A673 (cell line): ENCODE results near the gene OTOG. TPM values are rescaled to one million over a fixed set of nuclear protein-coding genes. Genes with fewer than 3 reads are reported as not detected.

Experiments
- BruUV-seq: library from RNA; stranded (reverse); fragments of 400-500 nt; replicated peaks from 2 replicates; lab custom pipeline; 2021; lab: Mats Ljungman, UMichigan
- CTCF ChIA-PET: fragments of 300-600 bp; sonication (Branson Sonifier 250); formaldehyde crosslinking; loops from one replicate; lab custom pipeline; 2022; ENCODE audit warnings: antibody characterized with exemption; lab: Charles Lee
- POLR2A ChIA-PET: fragments of 300-600 bp; sonication (Branson Sonifier 250); formaldehyde crosslinking; loops from one replicate; lab custom pipeline; 2022; ENCODE audit warnings: antibody characterized with exemption; ENCODE audit not compliant: low non-redundant PET; lab: Charles Lee
- DNase-seq: peaks from one replicate; pipeline ENCODE4 v3.0.0-alpha.2; 2015; ENCODE audit warnings: low spot score
- H3K27ac ChIP-seq: fragments of 200-600 bp; sonication (generic); 2 replicates; pipeline ENCODE4 v1.5.1; 2016; ENCODE audit warnings: mixed run types, low read depth, mild to moderate bottlenecking, mixed read lengths, antibody characterized with exemption, low read length; ENCODE audit not compliant: poor library complexity, severe bottlenecking
- H3K27me3 ChIP-seq: fragments of 200-600 bp; sonication (generic); replicated peaks from 2 replicates; pipeline ENCODE4 v1.6.1; 2017; ENCODE audit warnings: mixed run types, low read depth, mild to moderate bottlenecking, mixed read lengths, antibody characterized with exemption, low read length; ENCODE audit not compliant: insufficient read depth, poor library complexity
- H3K36me3 ChIP-seq: fragments of 200-600 bp; sonication (generic); 2 replicates; pipeline ENCODE4 v1.6.1; 2016; ENCODE audit warnings: mixed run types, mild to moderate bottlenecking, mixed read lengths, antibody characterized with exemption, low read length; ENCODE audit not compliant: insufficient read depth, poor library complexity, severe bottlenecking
- H3K4me1 ChIP-seq: fragments of 200-600 bp; sonication (generic); 2 replicates; pipeline ENCODE4 v1.6.1; 2017; ENCODE audit warnings: mixed run types, mild to moderate bottlenecking, mixed read lengths, antibody characterized with exemption, low read length; ENCODE audit not compliant: insufficient read depth, poor library complexity, severe bottlenecking
- H3K4me3 ChIP-seq: fragments of 200-600 bp; sonication (generic); 2 replicates; pipeline ENCODE4 v1.5.1; 2016; ENCODE audit warnings: low read depth, mixed run types, mild to moderate bottlenecking, mixed read lengths, low read length; ENCODE audit not compliant: poor library complexity, severe bottlenecking
- H3K9me3 ChIP-seq: fragments of 200-600 bp; sonication (generic); 2 replicates; pipeline ENCODE4 v1.6.1; 2016; ENCODE audit warnings: mixed run types, low read depth, mild to moderate bottlenecking, mixed read lengths, antibody characterized with exemption, low read length; ENCODE audit not compliant: poor library complexity, severe bottlenecking
- CTCF ChIP-seq: fragments of 300-800, 200-600 bp; sonication (generic); conservative IDR thresholded peaks from 2 replicates; pipeline ENCODE4 v1.5.1; 2017; ENCODE audit warnings: low read depth, mild to moderate bottlenecking, antibody characterized with exemption, low read length, moderate library complexity, mixed read lengths
- EZH2 ChIP-seq: fragments of 200-600 bp; sonication (generic); IDR thresholded peaks from 2 replicates; pipeline ENCODE4 v1.6.1; 2017; ENCODE audit warnings: borderline replicate concordance, low read depth, mild to moderate bottlenecking, mixed read lengths, antibody characterized with exemption, low read length; ENCODE audit not compliant: poor library complexity, severe bottlenecking
- intact Hi-C: fragments of 100-400 bp; cut with micrococcal nuclease; formaldehyde crosslinking; loops from one replicate; pipeline ENCODE4 v1.10.0; 2022; ENCODE audit not compliant: unreplicated experiment
- total RNA-seq: library from RNA; stranded (reverse); gene quantifications from 2 replicates; pipeline ENCODE4 v1.2.3, GENCODE V29; 2021

OTOG gene
- total RNA-seq, 1 experiment from 2014 or later: not detected

- POLR2A ChIA-PET: no interaction called here
- Histone ChIP-seq H3K4me1 (no peaks in the 10 kb centered on the region), H3K9me3 (no peaks in the 10 kb centered on the region), H3K36me3 (no peaks in the 10 kb centered on the region), H3K27ac (no peak overlapping the region), H3K4me3 (no peak overlapping the region), H3K27me3 (no peaks in the 10 kb centered on the region)
- TF ChIP-seq EZH2: no peak
- TF ChIP-seq CTCF: no peak
- CTCF ChIA-PET: no interaction called here
- no peak for DNase-seq
- BruUV-seq: no TSS peak
- intact Hi-C loops: no loop called here
Observed at GRCh38 chr11:17573526-17573925, 26.5 kb downstream of the OTOG start.

DNA sequence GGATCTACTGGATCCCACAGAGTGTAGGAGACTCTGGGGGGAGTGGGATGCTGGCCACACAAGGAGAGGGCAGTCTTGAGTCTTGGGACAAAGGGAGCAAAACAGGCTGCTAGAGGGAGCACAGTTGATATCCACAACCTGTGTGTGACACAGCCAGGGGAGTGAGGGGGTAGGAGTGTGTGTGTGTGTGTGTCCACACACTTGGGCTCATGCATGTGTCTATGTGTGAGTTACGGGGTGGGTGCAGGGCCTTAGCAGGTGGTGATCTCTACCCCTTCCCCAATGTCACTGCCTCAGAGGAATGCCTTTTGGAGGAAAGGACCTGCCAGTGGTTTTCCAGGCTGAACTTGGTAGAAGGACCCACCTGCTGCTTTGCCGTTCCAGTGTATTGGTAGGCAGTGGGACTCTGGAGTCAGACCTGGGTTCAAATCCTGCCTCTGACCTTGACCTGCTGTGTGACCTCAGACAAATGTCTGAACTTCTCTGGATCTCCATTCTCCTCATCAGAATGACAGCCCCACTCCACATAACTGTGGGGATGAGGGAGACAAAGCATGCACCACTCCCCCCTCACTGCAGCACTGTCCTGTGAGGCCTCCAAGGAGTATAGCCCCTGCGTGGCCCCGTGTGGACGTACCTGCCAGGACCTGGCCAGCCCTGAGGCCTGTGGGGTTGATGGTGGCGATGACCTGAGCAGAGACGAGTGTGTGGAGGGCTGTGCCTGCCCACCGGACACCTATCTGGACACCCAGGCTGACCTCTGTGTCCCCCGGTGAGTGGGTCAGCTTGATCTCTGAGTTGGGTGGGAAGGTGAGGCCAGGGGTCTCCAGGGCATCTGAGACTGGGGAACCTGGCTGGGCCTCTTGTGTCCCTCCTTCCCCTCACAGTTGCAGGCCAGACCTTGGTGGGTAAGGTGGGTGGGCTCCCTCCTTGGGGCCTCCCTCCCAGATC is 27.4 kb downstream of the OTOG start:
- Histone ChIP-seq H3K36me3 (no peaks in the 10 kb centered on the region), H3K27ac (no peak overlapping the region), H3K9me3 (no peaks in the 10 kb centered on the region), H3K4me3 (no peak overlapping the region), H3K27me3 (no peaks in the 10 kb centered on the region), H3K4me1 (no peaks in the 10 kb centered on the region)
- intact Hi-C loops: no loop called here
- ChIA-PET CTCF (no interaction called here), POLR2A (no interaction called here)
- no peak for DNase-seq
- no TSS peak for BruUV-seq
- no peak for TF ChIP-seq CTCF
- TF ChIP-seq EZH2: no peak

DNA sequence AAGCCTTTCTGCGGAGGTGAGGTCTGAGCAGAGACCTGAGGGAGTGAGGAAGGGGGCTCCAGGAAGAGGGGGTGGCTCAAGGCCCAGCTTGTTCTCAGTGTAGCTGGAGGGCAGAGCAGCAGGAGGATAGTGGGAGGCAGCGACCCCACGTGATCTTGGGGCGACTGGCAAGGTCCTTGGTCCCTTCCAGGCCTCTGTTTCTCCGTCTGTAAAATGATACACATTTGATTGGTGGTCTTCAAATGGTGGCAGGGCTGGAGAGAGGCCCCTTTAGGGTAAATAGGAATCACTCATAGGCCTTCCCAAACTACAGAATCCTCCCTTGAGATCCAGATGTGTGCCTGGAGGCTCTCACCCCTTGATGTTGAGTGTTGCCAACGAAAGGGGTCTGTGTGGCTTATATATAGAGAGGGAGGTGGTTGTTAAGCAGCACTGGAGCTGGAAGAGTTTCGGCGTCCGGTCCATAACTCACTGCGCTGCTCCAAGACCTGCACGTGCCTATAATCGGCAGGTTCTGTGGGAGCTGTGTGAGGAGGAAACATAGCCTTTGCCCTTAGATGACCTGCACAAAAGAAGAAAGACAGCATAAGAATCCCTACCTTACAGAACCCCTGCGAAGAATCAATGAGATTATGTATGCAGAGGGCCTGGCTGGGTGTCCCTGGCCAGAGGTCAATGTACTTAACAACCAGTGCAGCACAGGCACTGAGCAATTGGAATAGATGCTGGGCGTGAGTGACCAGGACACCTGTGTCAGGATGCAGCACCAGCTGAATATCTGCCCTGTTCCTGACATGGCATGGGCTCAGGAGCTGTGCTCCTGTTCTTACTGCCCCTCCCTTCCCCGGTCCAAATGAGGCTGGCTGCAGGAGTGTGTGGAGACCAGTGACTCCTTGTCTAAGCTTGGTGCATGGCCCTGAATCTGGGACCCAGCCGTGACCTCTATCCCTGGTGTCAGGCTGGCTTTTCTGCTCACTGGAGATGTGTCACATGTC is 28.7 kb downstream of the OTOG start:
- no peaks in the 10 kb centered on the region for H3K9me3 ChIP-seq
- TF ChIP-seq EZH2 (no peak), CTCF (no peak)
- H3K27me3 ChIP-seq: no peaks in the 10 kb centered on the region
- intact Hi-C loops: no loop called here
- ChIA-PET CTCF (no interaction called here), POLR2A (no interaction called here)
- H3K36me3 ChIP-seq: no peaks in the 10 kb centered on the region
- H3K4me1 ChIP-seq: no peaks in the 10 kb centered on the region
- BruUV-seq: no TSS peak
- DNase-seq: no peak
- no peak overlapping the region for H3K4me3 ChIP-seq
- H3K27ac ChIP-seq: no peak overlapping the region
